HG03575 (cell line): ENCODE data around the gene TRPM5.

Source experiments
- ATAC-seq: cut with Tn5 transposase; IDR thresholded peaks from one replicate; pipeline ENCODE4 v1.9.1; 2021; ENCODE audit not compliant: unreplicated experiment, insufficient number of reproducible peaks, low FRiP score; ENCODE audit errors: extremely low read depth

Gene TRPM5

DNA sequence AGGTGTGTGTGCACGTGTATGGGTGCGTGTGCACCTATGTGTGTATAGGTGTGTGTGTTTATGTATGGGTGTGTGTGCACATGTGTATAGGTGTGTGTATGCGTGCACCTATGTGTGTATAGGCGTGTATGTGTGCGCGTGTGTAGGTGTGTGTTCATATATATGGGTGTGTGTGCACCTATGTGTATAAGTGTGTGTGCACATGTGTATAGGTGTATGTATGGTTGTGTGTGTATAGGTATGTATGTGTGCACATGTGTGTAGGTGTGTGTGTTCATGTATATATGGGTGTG lies 27.4 kb upstream of the TRPM5 start:
- no peak for ATAC-seq

DNA sequence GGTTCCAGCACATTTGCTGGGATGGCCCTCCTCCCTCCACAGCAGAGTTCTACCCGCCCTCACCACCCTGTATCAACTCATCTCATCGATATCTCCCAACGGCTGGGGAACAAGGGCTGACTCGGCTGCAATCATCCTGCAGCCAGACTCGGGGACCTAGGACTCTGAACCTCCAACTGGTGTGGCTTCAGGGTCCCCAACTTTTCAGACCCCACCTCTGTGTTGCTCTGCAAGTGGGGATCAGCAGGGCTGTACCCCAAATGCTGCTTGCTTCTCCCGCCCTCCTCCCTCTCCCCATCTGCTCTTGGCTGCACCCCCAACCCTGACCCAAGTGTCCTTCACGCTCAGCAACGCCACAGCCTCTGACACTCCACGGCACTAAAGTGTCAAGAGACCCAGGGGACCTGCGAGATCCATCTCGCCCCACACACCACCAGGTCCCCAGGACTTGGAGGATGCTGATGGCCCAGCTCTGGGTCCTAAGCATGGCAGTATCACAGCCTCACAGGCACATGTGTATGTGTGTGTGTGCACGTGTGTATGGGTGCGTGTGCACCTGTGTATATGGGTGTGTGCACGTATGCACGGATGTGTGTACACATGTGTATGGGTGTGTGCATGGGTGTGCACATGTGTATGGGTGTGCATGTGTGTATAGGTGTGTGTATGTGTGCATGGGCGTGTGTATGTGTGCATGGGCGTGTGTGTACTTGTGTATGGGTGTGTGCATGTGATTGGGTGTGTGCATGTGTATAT lies 26.9 kb upstream of the TRPM5 start:
- no peak for ATAC-seq

DNA sequence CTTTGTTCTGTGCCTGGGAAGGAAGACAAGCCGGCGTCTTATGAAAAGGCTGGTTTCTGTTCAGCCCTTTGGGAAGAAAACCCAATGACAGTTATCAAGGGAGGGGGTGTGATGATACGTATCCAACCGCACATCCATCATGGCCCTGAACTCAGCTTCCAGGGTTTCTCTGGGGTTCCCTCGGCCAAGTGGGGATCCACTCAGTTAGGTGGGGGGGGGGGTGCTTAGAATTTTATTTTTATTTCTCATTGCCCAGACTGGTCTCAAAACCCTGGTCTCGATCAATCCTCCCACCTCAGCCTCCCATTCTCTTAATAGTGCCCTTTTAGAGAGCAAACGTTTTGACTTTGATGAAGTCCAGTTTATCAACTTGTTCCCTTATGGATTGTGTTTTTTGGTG lies 26.2 kb upstream of the TRPM5 start:
- ATAC-seq, result no peak

DNA sequence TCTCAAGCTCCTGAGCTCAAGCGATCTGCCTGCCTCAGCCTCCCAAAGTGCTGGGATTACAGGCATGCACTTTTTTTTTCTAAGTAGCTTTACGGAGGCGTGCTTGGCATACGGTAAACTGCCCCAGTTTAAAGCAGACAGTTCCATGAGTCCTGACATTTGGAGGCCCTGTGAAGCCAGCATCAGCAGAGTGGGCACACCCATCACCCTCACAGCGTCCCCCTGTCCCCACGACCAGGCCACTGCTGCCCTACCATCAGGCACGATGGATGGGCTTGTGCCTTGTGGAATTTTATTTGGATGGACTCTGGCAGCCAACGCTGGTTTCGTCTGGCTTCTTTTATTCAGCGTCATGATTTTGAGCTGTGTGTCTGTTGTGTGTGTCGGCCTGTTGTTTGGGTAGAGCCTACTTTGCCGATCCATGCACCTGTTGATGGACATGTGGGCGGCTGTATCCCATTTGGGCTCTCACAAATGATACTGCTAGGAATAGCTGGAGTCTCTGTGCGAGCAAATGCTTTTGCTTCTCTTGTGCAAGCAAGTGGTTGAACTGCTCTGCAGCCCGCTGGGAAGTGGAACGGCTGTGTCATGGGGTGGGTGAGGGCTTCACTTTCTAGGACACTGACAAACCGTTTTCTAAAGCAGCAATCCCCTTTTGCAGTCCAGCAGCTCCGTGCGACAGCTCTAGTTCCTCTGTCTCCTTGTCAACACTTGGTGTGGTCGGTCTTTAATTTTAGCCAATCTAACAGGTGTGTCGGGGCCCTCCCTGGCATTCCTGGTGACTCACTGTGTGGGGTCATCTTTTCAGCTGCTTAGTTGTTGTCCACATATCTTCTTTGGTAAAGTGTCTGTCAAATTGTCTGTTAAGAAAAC lies 24.3 kb upstream of the TRPM5 start:
- no peak for ATAC-seq

DNA sequence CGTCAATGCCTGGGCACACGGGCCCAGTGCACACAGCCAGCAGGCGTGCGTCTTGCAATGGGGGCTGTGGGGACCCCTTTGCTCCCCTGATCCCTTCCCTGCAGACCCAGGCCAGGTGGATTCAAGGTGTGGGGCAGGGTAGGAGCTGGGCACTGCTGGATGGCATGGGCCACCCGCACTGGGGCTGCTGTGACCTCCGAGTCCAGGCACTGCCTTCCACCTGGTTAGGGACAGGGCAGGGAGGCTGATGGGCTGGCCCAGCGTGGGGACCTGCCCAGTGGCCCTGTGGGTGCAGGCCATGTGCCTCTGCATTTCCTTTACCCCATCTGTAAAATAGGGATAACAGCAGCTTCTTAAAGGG lies 23.4 kb upstream of the TRPM5 start:
- ATAC-seq, result no peak

DNA sequence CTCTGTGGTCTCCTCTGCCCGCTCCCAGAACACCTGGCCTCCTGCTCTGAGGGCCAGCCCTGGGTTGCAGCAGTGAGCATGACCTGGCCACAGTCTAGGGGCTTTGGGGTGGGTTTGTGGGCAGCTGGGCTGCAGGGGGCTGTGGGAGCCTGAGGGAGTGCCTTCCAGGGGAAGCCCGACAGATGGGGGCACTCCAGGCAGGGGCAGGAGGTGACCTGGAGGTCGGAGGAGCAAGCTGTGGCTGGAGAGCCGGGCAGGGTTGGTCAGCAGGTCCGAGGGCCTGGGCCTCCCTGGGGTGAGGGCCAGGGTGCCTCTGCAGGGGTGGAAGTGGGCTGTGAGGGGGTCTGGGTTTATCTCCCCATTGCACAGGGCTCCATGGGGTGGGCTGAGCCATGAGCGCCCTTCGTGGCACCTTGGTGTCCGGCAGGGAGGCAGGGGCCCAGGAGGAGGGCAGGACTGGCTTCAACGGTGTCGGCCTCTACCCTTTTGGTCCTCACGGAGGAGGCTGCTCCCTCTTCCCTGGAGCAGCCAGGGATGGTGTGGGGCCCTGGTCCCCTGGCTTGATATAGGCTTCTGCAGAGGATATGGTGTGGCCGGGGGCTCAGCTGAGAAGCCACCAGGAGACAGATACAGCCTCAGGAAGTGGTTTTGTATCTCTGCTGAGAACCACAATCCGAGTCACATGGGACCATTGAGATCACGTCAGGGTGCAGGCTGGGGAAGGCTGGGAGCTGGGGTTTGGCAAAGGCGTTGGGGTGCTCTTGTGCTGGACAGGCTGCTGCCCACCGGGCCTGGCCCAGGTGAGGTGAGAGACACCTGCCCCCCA lies 22.8 kb upstream of the TRPM5 start:
- ATAC-seq, result no peak

DNA sequence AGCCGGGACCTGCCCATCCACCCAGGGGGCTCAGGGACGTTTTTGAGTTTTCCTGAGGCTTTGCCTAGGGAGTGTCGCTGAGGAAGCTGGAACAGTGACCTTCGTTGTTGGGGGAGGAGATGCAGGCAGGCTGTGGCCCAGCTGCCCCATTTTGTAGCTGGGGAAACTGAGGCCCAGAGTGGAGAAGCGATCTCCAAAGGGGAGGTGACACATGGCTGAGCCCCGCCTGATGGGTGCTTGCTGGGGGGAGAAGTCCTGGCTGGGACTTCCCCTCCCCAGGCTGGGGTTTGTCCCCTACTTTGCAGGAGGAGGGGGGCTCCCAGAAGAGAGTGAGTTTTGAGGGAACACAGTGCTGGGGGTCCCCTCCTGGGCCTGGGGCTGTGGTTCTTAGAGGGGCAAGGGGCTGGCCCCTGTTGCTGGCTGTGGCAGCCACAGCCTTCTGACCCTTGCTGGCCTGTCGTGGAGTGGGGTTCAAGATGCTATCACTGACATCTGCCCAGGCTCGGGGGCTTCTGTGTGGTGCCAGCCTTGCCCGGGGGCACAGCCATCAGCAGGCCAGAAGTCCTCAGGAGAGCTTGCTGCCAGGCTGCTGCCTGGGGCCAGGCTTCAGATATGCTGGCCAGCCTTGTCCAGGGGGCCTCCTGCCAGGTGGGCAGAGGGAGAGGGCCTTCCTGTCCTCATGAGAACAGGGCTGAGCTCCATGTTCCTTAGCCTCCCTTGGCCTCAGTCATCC lies 21.9 kb upstream of the TRPM5 start:
- ATAC-seq, result no peak

DNA sequence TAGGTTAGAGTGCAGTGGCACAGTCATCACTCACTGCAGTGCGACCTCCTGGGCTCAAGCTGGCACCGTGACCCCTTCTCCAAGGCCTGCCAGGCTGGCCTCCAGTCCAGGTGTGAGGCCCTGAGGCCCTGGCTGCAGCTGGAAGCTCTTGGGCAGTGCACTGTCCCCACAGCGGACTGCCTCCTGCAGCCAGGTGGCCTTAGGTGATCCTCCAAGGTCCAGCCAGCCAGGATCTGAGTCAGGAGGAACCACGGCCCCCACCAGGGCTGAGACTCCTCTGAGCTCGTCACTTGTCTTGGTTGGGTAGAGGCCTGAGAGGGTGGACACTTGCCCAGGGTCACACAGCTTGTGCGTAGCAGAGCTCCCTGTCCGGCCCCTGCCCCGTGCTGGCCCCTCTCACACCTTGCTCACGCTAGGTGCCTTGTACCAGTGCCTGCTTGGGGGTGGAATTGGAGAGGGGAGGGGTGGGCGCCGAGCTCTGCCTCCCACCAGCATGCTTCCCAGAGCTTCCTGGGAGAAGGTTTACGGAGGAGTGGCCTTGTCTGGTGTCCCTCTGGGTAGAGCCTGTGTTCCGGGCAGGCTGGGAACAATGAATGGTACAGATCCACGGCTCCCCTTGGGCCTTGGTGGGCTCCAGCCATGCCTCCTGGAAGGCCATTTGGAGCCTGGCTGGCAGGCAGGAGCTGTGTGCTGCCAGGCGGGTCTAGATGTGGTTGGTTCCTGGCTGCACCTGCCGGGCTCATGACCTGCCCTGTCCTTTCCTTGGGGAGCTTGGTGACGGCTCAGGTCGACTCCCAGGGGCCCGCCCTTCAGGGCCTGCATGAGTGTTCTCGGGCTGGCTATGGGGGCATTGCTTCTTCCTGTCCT lies 21.1 kb upstream of the TRPM5 start:
- no peak for ATAC-seq

DNA sequence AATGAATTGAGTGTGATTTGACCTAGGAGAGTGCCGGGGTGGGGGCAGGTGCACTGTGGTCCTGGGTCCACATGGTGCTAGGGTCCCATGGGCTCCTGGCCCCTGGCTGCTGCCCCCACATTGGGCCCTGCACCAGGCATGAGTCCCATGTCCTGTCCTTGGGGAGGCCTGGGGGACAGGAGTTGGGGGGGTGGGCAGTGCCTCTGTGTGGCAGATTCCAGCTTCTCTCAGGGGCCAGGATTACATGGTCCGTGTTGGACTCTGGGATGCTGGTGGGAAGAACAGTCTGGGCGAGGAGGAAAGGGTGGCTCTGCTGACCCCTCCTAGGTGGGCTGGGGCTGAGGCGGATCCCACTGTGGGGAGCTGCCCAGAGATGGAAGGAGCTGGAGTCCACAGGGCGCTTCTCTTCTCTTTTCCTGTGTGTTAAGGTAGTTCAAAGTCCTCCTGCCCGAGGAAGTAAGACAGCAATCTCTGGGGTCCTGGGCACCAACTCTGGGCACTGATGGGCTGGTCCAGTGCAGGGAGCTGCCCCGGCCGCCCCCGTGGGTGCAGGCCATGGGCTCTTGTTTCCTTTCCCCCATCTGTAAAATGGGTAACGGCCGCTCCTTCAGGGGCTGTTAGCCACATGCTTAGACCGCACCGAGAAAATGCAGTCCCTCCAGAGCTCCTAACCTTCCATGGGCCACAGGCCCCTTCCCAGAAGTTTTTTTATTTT lies 20.3 kb upstream of the TRPM5 start:
- no peak for ATAC-seq

DNA sequence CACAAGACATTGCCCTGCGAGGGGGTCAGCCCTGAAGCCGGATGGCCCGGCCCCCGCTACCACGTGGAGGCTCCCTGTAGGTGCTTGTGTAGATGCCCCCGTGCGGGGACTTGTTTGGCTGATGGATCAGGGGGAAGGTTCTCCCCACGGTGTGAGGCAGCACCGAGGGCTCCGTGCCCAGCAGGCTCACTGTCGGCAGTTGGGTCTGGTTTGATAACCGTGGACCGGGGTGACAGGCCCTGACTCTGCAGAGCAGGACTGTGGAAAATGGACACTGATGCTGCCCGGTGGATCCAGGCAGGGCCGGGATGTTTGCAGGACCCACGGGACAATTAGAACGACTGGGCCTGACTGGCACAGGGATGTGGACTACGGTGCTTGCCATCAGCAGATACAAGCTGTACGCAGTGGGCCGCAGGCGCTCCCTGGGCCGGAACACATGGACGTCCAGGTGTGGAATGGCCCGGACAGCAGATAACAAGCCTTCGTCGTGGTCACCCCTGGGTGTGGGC lies 19.5 kb upstream of the TRPM5 start:
- ATAC-seq, result no peak

DNA sequence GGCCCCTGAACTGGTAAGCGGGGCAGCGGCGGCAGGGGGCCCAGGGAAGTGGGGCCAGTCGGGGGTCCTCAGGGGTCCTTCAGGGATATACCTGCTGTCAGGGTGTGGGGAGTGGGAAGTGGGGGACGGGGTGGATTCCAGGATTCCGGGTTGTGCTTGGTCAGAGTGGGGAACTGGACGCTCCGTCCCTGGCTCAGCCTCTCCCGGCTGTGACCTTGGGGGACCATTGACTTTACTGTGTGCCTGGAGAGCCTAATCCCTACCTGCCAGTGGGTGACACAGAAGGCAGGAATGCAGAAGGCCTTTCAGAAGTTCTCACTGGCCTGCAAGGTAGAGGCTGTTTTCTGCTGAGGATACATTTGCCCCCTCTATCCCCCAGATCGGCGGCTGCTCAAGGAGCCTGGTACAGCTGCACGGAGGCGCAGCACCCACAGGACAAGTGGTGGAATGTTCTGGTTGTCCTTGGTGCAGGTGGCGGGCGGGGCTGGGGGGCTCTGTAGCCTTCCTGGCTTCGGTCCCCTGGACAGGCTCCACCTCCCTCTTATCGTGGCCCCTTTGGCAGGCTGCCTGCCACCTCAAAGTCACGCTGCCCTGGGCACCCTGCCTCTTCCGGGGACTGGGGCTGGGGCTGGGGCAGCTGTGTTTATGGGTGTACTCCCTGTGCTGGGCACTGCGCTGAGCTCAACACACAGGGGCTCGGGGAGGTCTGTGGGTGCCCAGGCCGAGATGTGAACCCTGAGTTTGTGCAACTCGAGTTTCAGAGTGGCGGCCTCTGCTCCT lies 18.9 kb upstream of the TRPM5 start:
- no peak for ATAC-seq

DNA sequence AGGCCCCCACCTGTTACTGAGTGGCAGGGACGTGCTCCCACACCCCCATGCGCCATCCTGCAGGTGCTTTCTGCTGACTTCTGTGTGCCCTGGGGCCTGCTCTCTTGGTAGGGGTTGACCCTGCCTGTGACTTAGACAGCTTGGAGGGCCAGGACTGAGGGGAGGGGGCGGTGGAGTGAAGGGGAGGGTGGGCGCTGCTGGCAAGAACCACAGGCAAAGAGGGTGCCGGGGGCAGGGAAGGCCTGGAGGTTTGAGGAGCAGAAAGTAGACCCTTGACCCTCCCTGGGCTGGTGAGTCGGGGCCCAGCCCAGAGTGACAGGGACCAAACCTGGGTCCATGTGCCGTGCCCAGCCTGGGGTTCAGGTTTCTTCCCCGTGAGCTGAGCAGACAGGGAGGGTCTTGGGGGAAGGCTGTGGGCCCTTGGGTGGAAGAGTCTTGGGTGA lies 18.2 kb upstream of the TRPM5 start:
- ATAC-seq, result no peak

DNA sequence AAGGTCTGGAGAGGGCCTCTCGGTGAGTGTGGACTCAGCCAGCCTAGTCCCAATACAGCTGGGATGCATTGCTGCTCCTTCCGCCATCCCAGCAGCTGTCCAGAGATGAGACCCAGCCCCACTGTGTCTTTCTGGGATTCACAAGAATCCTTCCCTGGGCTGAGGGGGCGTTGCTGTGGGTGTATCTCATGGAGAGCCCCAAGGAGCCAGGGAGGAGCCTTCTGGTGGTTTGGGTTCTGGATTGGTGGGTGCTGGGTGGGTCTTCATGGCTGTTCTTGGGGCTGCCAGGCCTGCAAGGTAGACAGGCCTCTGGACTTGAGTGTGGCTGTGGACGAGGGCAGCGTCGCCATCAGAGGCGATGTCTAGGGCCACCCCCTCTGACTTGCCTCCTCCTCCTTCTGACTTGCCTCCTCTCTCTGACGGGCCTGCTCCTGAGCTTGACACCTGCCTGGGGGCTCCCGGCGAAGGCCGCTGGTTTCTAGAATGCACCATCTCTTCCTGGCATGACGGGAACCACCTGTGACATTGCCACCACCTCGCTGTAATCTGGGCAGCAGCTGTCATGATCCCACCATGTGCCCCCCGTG lies 17.7 kb upstream of the TRPM5 start:
- ATAC-seq, result no peak

DNA sequence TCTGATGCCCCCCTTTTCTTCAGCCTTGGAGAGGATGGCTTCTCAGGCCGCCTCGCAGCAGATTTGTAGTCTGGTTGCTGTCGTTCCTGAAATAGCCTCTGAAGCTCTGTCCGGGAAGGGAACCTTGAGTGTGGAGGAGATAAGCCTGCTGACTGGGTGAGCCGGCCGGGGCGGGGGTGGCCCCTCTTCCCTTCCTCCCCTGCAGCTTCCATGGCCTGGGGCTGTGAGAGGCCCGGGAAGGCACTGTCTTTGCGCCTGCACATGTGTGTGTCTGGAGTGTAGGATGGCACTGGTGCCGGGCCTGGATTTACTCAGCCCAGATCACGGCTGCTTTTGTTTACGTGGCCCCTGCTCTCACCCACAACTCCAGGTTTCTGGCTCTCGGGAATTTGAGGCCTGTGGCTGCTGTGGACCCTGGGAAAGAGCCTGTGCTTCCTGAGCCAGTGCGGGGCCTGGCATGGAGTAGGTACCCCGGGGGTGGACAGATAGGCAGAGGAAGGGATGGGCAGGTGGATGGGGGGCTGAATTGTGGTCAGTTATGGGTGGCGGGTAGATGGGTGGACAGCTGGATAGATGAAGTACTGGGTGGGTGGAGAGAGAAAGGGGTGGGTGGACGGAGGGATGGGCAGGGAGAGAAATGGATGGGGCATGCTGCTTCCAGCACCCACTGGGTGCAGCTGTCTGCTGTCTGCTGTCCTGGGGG lies 17.1 kb upstream of the TRPM5 start:
- no peak for ATAC-seq

DNA sequence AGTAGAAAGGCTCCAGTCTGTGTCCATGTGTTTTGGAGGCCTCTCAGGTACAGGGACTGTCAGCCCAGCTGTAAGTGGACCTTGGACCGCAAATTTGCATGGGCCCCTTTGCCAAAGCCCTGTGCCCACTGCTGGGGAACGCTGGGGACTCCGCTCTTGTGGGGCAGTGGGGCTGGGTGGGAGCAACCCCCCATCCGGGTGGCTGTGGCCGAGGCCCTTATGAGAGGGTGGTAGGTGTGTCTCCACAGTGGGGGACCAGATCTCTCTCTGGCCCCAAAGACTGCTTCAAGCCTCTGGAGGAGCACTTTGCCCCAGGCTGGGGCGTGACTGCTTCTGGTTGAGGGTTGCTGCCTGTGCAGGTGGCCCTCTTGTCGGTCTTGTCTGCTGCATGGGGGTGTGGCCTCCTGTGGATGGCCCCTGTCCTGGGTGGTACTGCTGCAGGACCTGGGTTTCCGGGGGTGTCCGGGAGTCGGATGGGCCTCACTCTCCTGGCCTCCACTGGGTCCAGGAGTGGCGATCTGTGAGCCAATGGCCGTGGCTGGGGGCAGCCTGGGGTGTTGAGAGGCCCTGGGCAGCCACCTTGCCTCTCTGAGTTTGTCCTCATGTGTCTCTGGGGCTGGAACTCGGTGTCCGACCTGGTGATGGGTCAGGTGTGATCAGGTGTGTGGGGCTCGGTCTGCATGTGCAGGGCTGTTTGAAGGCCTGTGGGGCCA lies 16.4 kb upstream of the TRPM5 start:
- ATAC-seq, result no peak
